ACC112 (cell line): ENCODE measurements around the gene MXD4.

Source experiments
- H2AFZ ChIP-seq: fragments of 200-600 bp; sonication (generic); one replicate; pipeline ENCODE4 v1.6.0; 2017; ENCODE audit warnings: antibody characterized with exemption, low read length; ENCODE audit not compliant: unreplicated experiment
- H3K27ac ChIP-seq: fragments of 200-600 bp; sonication (generic); 2 replicates; pipeline ENCODE4 v1.5.1; 2014; ENCODE audit warnings: low read depth, mild to moderate bottlenecking, antibody characterized with exemption, low read length, moderate library complexity
- H3K27me3 ChIP-seq: fragments of 200-600 bp; sonication (generic); 2 replicates; pipeline ENCODE4 v1.6.1; 2014; ENCODE audit warnings: mild to moderate bottlenecking, antibody characterized with exemption, low read length, moderate library complexity, mixed read lengths; ENCODE audit not compliant: insufficient read depth
- H3K36me3 ChIP-seq: fragments of 200-600 bp; sonication (generic); 2 replicates; pipeline ENCODE4 v1.6.1; 2016; ENCODE audit warnings: mild to moderate bottlenecking, antibody characterized with exemption, low read length, moderate library complexity, mixed read lengths; ENCODE audit not compliant: insufficient read depth
- H3K4me1 ChIP-seq: fragments of 200-600 bp; sonication (generic); one replicate; pipeline ENCODE4 v1.6.1; 2016; ENCODE audit warnings: low read length, mixed read lengths; ENCODE audit not compliant: insufficient read depth, unreplicated experiment, control insufficient read depth
- H3K4me3 ChIP-seq: fragments of 200-600 bp; sonication (generic); 2 replicates; pipeline ENCODE4 v1.5.1; 2014; ENCODE audit warnings: mild to moderate bottlenecking, low read depth, low read length
- H3K79me2 ChIP-seq: fragments of 200-600 bp; sonication (generic); one replicate; pipeline ENCODE4 v1.6.0; 2016; ENCODE audit warnings: low read length; ENCODE audit not compliant: control insufficient read depth, unreplicated experiment, insufficient read depth

Gene MXD4

GRCh38 chr4:2261110-2261852 lies 628 bp downstream of the MXD4 start:
- Histone ChIP-seq H2AFZ (peak overlapping the region; percentile 42), H3K4me1 (peaks cover 37% of the 10 kb centered on the region)

GRCh38 chr4:2260344-2261109 lies 1.4 kb downstream of the MXD4 start:
- H3K79me2 ChIP-seq = peaks cover 24% of the 10 kb centered on the region
- H3K4me3 ChIP-seq = peak overlapping the region; percentile 99
- H3K27ac ChIP-seq = peak overlapping the region; percentile 68; the same call in 1 of the 2 replicates
- no peaks in the 10 kb centered on the region for H3K36me3 ChIP-seq
- H2AFZ ChIP-seq = peak overlapping the region; percentile 42
- no peaks in the 10 kb centered on the region for H3K27me3 ChIP-seq
- H3K4me1 ChIP-seq = peaks cover 36% of the 10 kb centered on the region

More at GRCh38 chr4:2261110-2261852, 628 bp downstream of the MXD4 start:
- no peaks in the 10 kb centered on the region for H3K36me3 ChIP-seq
- H3K4me3 ChIP-seq = peak overlapping the region; percentile 99
- H3K27me3 ChIP-seq = no peaks in the 10 kb centered on the region
- H3K79me2 ChIP-seq = peaks cover 24% of the 10 kb centered on the region
- peak overlapping the region; percentile 68 for H3K27ac ChIP-seq

- 0 out of 2 replicates have a peak, but pooled peaks cover 4% of the 10 kb centered on the region for H3K36me3 ChIP-seq
- peaks cover 31% of the 10 kb centered on the region for H3K79me2 ChIP-seq
- no peak overlapping the region for H3K27ac ChIP-seq
- H3K27me3 ChIP-seq = no peaks in the 10 kb centered on the region
- peaks cover 36% of the 10 kb centered on the region for H3K4me1 ChIP-seq
- H2AFZ ChIP-seq = no peak overlapping the region
- H3K4me3 ChIP-seq = peak overlapping the region; percentile 99
Observed at GRCh38 chr4:2259541-2260343, 2.2 kb downstream of the MXD4 start.

GRCh38 chr4:2259036-2259540 lies 2.8 kb downstream of the MXD4 start:
- H3K4me3 ChIP-seq = peak overlapping the region; percentile 99; the same call in 1 of the 2 replicates
- peaks cover 35% of the 10 kb centered on the region for H3K79me2 ChIP-seq
- 0 out of 2 replicates have a peak, but pooled peaks cover 7% of the 10 kb centered on the region for H3K36me3 ChIP-seq
- H3K27ac ChIP-seq = no peak overlapping the region
- H3K4me1 ChIP-seq = peaks cover 36% of the 10 kb centered on the region
- H2AFZ ChIP-seq = no peak overlapping the region
- H3K27me3 ChIP-seq = no peaks in the 10 kb centered on the region

- Histone ChIP-seq H3K4me3 (no peak overlapping the region), H3K27ac (no peak overlapping the region), H3K27me3 (no peaks in the 10 kb centered on the region), H2AFZ (no peak overlapping the region), H3K36me3 (0 out of 2 replicates have a peak, but pooled peaks cover 7% of the 10 kb centered on the region), H3K79me2 (peaks cover 35% of the 10 kb centered on the region), H3K4me1 (peaks cover 36% of the 10 kb centered on the region)
Observed at GRCh38 chr4:2258091-2259035, 3.5 kb downstream of the MXD4 start.

- Histone ChIP-seq H2AFZ (no peak overlapping the region), H3K79me2 (peaks cover 35% of the 10 kb centered on the region), H3K27me3 (no peaks in the 10 kb centered on the region), H3K4me3 (no peak overlapping the region), H3K4me1 (peaks cover 36% of the 10 kb centered on the region), H3K27ac (no peak overlapping the region), H3K36me3 (0 out of 2 replicates have a peak, but pooled peaks cover 7% of the 10 kb centered on the region)
Observed at GRCh38 chr4:2257361-2258081, 4.4 kb downstream of the MXD4 start.

GRCh38 chr4:2256781-2257191 lies 5.1 kb downstream of the MXD4 start:
- H3K27me3 ChIP-seq = no peaks in the 10 kb centered on the region
- peaks cover 35% of the 10 kb centered on the region for H3K79me2 ChIP-seq
- H3K4me1 ChIP-seq = peaks cover 36% of the 10 kb centered on the region
- H3K36me3 ChIP-seq = 0 out of 2 replicates have a peak, but pooled peaks cover 7% of the 10 kb centered on the region
- 0 out of 2 replicates have a peak overlapping the region, but pooled peaks have one; percentile 13 for H3K27ac ChIP-seq
- no peak overlapping the region for H2AFZ ChIP-seq
- no peak overlapping the region for H3K4me3 ChIP-seq

- Histone ChIP-seq H3K27me3 (no peaks in the 10 kb centered on the region), H3K36me3 (0 out of 2 replicates have a peak, but pooled peaks cover 7% of the 10 kb centered on the region), H2AFZ (no peak overlapping the region), H3K27ac (0 out of 2 replicates have a peak overlapping the region, but pooled peaks have one; percentile 13), H3K4me3 (no peak overlapping the region), H3K79me2 (peaks cover 35% of the 10 kb centered on the region), H3K4me1 (peaks cover 36% of the 10 kb centered on the region)
Observed at GRCh38 chr4:2256156-2256731, 5.7 kb downstream of the MXD4 start.
